Measurements from ENCODE around the gene TNIK.

Gene TNIK

DNA sequence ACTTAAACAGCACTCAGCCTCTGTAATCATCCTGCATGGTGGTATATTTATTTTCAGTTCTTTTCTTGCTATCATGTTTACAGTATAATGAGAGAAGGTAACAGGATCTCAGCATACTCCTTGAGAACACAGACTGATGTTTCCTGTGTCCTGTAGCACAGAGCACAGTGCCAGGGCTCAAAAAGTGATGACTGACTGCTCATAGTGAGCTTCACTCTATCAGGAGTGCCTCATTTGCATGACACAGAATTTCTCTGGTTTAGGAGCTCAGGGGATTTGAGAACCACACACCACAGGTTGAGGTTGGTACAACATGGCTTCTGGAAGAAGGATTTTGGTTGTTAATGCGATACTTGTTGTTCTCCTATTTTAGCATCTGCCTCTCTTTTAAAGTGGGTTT lies 365.1 kb downstream of the TNIK start:
- TF ChIP-seq, protein P1, sequence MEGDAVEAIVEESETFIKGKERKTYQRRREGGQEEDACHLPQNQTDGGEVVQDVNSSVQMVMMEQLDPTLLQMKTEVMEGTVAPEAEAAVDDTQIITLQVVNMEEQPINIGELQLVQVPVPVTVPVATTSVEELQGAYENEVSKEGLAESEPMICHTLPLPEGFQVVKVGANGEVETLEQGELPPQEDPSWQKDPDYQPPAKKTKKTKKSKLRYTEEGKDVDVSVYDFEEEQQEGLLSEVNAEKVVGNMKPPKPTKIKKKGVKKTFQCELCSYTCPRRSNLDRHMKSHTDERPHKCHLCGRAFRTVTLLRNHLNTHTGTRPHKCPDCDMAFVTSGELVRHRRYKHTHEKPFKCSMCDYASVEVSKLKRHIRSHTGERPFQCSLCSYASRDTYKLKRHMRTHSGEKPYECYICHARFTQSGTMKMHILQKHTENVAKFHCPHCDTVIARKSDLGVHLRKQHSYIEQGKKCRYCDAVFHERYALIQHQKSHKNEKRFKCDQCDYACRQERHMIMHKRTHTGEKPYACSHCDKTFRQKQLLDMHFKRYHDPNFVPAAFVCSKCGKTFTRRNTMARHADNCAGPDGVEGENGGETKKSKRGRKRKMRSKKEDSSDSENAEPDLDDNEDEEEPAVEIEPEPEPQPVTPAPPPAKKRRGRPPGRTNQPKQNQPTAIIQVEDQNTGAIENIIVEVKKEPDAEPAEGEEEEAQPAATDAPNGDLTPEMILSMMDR (conservative IDR thresholded peaks at IDR 0.05; ENCODE audit: low read depth): no peak
- no peak for DNase-seq (ENCODE audit: low spot score)
- H3K27ac ChIP-seq: no peak overlapping the region
- POLR2A ChIA-PET (ENCODE audit: low non-redundant PET): no interaction called here
- CTCF ChIA-PET: interaction anchor here (1.1 kb wide), 1 partner anchor 46 kb away, joined by 3 read pairs; no protein-coding TSS in a partner anchor

DNA sequence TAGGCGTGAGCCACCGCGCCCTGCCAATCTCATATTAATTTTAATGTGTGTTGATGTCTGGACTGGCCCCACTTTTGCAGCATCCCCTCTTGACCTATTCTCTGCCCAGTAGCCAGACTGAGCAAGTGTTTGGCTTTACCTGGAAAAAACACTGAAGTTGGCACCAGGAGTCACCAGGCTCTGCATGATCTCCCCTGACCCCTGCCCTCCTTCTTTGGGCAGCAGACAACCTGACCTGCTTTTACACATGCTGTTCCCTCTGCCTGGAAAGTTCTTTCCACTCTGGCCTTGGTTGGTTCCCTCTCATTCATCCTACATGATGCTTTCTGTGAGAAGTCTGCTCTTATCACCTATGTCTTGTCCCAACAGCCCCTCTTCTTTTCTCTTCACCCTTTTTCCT lies 365.8 kb downstream of the TNIK start:
- TF ChIP-seq, protein P1 (conservative IDR thresholded peaks at IDR 0.05; ENCODE audit: low read depth): no peak
- CTCF ChIA-PET: no interaction called here
- POLR2A ChIA-PET (ENCODE audit: low non-redundant PET): no interaction called here
- H3K27ac ChIP-seq: no peak overlapping the region
- DNase-seq (ENCODE audit: low spot score): no peak

DNA sequence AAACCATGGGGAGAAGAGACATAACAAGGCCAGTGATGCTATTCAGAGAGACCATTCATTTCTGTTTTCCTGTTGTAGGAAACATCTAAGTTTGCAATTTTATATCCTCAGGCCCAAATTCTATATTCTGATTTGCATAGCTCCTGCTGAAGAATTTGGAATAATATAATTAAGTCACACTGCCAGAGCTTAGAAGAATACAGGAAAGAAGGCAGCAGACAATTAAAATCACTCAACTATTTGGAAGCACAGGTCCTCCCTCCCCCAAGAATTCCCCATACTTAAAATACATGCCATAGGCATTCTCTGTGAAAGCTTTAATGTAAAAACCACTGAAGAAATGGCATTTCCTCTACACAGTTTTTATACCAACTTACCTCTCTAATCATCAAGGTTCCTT lies 366.7 kb downstream of the TNIK start:
- ChIA-PET CTCF (no interaction called here), POLR2A (ENCODE audit: low non-redundant PET) (no interaction called here)
- H3K27ac ChIP-seq: no peak overlapping the region
- TF ChIP-seq, protein P1 (conservative IDR thresholded peaks at IDR 0.05; ENCODE audit: low read depth): no peak
- no peak for DNase-seq (ENCODE audit: low spot score)

DNA sequence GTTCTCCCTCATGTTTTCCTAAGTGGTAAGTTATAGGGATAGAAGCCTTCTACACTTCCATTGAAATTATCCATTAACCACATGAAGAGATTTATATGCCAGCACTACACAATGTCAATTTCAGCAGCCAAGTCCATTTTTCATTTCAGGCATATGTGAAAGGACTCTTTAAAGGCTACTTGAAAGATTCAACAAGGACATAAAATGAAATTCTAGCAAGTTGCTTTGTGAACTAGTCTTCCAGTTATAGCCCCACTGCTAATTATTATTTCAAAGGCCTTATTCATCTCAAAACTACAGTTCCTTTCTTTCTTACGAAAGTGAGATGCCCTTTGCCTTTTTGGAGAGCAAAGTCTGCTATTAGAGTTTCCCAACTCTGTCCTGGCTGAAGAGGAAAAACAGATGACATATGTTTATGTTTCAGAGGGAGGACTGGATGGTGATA lies 367.7 kb downstream of the TNIK start:
- DNase-seq (ENCODE audit: low spot score): no peak
- POLR2A ChIA-PET (ENCODE audit: low non-redundant PET): no interaction called here
- TF ChIP-seq, protein P1 (conservative IDR thresholded peaks at IDR 0.05; ENCODE audit: low read depth): no peak
- H3K27ac ChIP-seq: no peak overlapping the region
- CTCF ChIA-PET: no interaction called here

DNA sequence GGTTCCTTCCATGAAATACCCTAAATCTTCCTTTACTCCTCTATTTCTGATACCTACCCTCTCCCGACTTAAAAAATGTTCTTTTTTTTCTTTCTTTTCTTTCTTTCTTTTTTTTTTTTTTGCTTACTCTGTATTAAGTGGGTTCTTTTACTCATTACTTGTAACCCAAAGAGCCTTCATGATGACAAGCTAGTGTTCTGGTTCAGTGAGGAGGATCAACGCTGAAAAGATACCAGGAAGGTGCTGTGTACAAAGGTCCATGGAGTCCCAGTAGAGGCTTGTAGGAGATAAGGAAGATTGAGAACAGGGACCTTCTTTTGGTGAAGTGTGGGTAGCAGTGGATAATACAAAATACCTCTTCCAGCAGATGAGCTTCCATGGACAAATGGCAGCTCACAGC lies 369.9 kb downstream of the TNIK start:
- no peak overlapping the region for H3K27ac ChIP-seq
- POLR2A ChIA-PET (ENCODE audit: low non-redundant PET): no interaction called here
- TF ChIP-seq, protein P1 (conservative IDR thresholded peaks at IDR 0.05; ENCODE audit: low read depth): no peak
- CTCF ChIA-PET: interaction anchor here (0.6 to 1.7 kb wide), 2 partner anchors 40 to 172 kb away, joined by 4 to 5 read pairs; no protein-coding TSS in a partner anchor
- DNase-seq (ENCODE audit: low spot score): no peak

DNA sequence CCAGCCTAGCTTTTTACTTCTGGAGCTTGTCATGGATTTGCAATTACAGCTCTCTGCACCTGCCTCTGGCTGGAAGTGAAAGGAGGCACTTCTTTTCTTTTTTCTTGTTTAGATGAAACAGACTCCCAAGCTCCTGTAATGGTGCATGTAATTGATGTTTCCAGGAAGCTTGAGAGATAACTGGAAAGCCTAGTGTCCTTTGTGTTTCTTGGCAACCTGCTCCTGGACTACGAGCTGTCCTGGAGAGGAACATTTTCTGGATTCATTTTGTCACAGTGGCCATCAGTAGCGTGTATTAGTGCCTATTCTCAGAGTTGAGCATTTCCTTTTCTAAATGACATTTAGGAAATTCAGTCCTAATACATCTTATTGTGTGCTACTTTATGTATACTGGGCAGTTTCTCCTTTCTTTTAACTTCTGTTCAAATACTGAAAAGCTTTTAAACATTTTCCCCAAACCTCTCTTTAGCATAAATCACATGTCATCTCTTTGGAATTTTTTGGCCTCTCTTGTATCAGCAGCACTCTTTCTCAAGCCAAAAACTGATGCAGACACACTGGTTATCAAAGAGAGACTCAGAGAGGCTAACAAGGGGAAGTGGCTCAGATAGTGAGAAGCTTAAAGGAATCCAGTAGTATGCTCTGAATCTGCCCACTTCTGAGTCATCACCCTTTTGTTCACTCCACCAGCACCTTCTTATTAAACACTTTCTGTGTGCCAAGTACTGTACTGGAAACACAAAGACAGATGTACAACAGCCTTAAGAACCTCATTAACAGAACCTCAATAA lies 371.0 kb downstream of the TNIK start:
- H3K27ac ChIP-seq: no peak overlapping the region
- CTCF ChIA-PET: interaction anchor here (0.6 to 1.7 kb wide), 3 partner anchors 39 to 1936 kb away, joined by 3 to 4 read pairs (median 4); no protein-coding TSS in a partner anchor
- TF ChIP-seq, protein P1 (conservative IDR thresholded peaks at IDR 0.05; ENCODE audit: low read depth): no peak
- peak; percentile 48 for DNase-seq (ENCODE audit: low spot score)
- POLR2A ChIA-PET (ENCODE audit: low non-redundant PET): no interaction called here

Measured in RWPE1 (cell line).